ENCODE data around the gene BICC1. TPM values are rescaled to one million over a fixed set of nuclear protein-coding genes. Genes with fewer than 3 reads are reported as not detected.

Gene BICC1
- total and polyA plus RNA-seq, 12 donors: 4.5 to 25.9 (median 9.8) TPM

DNA sequence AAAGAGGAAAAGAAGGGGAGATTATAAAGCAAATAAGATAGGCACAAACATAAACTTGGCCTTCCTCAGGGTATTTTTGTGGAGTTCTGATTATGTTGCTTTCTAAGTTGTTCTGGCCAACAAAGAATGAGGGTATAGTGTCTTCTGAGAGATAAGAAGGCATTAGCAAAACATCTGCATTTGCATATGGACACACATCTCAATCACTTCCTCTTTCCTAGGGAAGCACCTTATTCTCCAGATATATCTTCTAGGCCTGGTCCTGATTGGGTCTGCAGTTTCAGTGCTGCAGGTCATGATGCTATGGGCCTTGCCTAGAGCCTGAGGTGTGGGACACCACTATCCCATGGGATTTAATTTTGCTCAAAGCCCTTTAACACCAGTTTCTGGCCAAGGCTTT is 355.0 kb downstream of the BICC1 start:
- no peaks in the 10 kb centered on the region for H3K9me3 ChIP-seq (replicated peaks in 1 of 3)
- no peaks in the 10 kb centered on the region for H3K27me3 ChIP-seq
- no peak overlapping the region for H3K27ac ChIP-seq
- intact Hi-C loops (cut with DNase I): no loop called here
- H3K36me3 ChIP-seq (replicated peaks in 1 of 2): no peaks in the 10 kb centered on the region
- no peak for DNase-seq
- H3K4me1 ChIP-seq (replicated peaks in 1 of 2): no peaks in the 10 kb centered on the region
- TF ChIP-seq, protein P1, sequence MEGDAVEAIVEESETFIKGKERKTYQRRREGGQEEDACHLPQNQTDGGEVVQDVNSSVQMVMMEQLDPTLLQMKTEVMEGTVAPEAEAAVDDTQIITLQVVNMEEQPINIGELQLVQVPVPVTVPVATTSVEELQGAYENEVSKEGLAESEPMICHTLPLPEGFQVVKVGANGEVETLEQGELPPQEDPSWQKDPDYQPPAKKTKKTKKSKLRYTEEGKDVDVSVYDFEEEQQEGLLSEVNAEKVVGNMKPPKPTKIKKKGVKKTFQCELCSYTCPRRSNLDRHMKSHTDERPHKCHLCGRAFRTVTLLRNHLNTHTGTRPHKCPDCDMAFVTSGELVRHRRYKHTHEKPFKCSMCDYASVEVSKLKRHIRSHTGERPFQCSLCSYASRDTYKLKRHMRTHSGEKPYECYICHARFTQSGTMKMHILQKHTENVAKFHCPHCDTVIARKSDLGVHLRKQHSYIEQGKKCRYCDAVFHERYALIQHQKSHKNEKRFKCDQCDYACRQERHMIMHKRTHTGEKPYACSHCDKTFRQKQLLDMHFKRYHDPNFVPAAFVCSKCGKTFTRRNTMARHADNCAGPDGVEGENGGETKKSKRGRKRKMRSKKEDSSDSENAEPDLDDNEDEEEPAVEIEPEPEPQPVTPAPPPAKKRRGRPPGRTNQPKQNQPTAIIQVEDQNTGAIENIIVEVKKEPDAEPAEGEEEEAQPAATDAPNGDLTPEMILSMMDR (IDR thresholded peaks at IDR 0.05): no peak
- no peak for TF ChIP-seq POLR2A (IDR thresholded peaks at IDR 0.05)
- H3K4me3 ChIP-seq: no peak overlapping the region

DNA sequence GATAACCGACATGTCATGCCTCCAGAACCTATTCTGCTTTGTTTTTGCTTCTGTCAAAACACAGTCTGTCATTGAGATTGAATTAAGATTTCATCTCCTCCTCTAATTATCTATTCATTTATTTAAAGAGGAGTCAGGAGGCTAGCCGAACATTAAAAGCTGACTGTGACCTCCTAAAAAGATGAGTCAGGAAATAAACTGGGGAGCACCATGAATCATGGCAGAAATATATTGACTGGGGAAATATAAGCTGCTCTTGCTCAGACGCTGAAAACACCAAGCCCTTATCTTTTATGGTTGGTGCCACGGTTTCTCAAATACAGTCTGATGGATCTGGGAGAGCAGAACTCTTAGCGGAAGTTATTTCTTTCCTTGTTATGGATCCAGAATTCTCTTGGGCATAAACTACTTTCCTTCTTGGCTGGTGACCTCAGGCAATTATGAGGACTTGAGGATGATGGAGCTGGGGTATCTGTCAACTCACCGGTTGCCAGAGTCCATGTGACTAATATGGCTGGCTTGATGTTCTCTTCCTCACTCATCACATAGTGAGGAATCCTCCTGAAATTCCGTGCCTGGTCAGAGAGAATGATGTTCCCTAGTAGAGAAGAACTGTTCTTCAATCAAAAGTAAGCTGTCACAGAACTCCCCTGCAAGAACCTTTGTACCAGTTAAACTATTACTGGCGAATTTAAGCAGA is 356.2 kb downstream of the BICC1 start:
- no peak for DNase-seq
- 64 to 69% (median 65%) methylated on average over 8 of the region's 8 CpGs for WGBS, 4 donors
- intact Hi-C loops (cut with DNase I): no loop called here
- Histone ChIP-seq H3K9me3 (replicated peaks in 1 of 3) (no peaks in the 10 kb centered on the region), H3K36me3 (replicated peaks in 1 of 2) (no peaks in the 10 kb centered on the region), H3K27me3 (no peaks in the 10 kb centered on the region), H3K27ac (no peak overlapping the region), H3K4me1 (replicated peaks in 1 of 2) (no peaks in the 10 kb centered on the region), H3K4me3 (no peak overlapping the region)
- TF ChIP-seq, protein P1 (IDR thresholded peaks at IDR 0.05): no peak
- no peak for TF ChIP-seq POLR2A (IDR thresholded peaks at IDR 0.05)

DNA sequence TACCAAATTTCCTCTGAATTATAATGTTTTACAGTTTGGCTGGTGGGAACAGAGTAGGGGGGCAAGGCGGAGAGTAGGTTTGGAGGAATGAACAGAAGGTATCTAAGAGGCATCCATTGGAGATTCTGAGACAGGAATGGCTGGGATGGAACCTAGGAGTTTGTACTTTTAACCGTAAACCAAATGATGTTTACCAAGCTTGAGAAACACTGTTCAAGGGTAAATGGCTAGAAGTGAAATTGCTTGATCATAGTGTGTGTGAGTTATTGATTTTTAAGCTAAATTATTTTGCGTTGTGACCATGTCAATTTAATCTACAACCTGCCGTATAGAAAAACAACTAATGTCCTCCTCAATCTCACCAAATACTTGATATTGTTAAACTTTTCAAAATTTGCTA is 357.4 kb downstream of the BICC1 start:
- Histone ChIP-seq H3K27me3 (no peaks in the 10 kb centered on the region), H3K4me1 (replicated peaks in 1 of 2) (no peaks in the 10 kb centered on the region), H3K9me3 (replicated peaks in 1 of 3) (no peaks in the 10 kb centered on the region), H3K4me3 (no peak overlapping the region), H3K27ac (no peak overlapping the region), H3K36me3 (replicated peaks in 1 of 2) (no peaks in the 10 kb centered on the region)
- no peak for DNase-seq
- 91 to 94% (median 93%) methylated on average over 4 of the region's 4 CpGs for WGBS, 4 donors
- intact Hi-C loops (cut with DNase I): no loop called here
- no peak for TF ChIP-seq POLR2A (IDR thresholded peaks at IDR 0.05)
- TF ChIP-seq, protein P1 (IDR thresholded peaks at IDR 0.05): no peak

DNA sequence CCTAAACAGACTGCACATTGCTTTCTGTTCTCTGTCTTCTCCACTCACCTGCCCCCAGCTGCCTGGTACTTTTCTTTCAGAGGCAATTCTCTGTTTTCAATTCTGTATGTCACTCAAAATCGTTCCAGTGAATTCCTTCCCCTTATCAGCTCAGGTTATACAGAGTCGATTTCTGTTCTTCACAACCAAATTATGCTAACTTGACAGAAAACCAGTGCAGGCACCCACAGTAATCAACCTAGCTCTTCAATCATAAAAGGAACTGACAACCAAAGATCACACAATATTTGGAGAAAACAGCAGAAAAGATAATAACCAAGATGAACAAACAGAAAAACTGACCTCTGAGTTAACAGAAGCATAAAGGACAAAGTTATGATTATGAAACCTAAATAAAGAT is 360.5 kb downstream of the BICC1 start:
- no peak for TF ChIP-seq POLR2A (IDR thresholded peaks at IDR 0.05)
- TF ChIP-seq, protein P1 (IDR thresholded peaks at IDR 0.05): no peak
- Histone ChIP-seq H3K27ac (no peak overlapping the region), H3K4me3 (no peak overlapping the region), H3K9me3 (replicated peaks in 1 of 3) (no peaks in the 10 kb centered on the region), H3K36me3 (replicated peaks in 1 of 2) (no peaks in the 10 kb centered on the region), H3K27me3 (no peaks in the 10 kb centered on the region), H3K4me1 (replicated peaks in 1 of 2) (no peaks in the 10 kb centered on the region)
- intact Hi-C loops (cut with DNase I): no loop called here
- 64 to 84% (median 67%) methylated on average over 2 of the region's 2 CpGs for WGBS, 4 donors
- DNase-seq: no peak

Other genes with a start within 250 kb of the BICC1 start
- gene IPMK, start 245.0 kb upstream of the BICC1 start, total RNA-seq: 1 to 10 TPM; 2.0 to 6.6 (median 5.3) TPM
- 1 to 10 TPM; 1.0 to 4.6 (median 1.3) TPM for gene IPMK, start 245.0 kb upstream of the BICC1 start, polyA plus RNA-seq
- gene CISD1, start 243.7 kb upstream of the BICC1 start, total RNA-seq: 100 to 1,000 TPM in 1 of 9 donors, 10 to 100 TPM in 8; 11.0 to 156 (median 41.6) TPM
- 100 to 1,000 TPM in 1 of 3 donors, 10 to 100 TPM in 2; 10.5 to 138 (median 11.6) TPM for gene CISD1, start 243.7 kb upstream of the BICC1 start, polyA plus RNA-seq
- gene UBE2D1, start 177.9 kb upstream of the BICC1 start, total RNA-seq: 10 to 100 TPM in 8 of 9 donors, 1 to 10 TPM in 1; 9.6 to 33.8 (median 20.4) TPM
- 10 to 100 TPM in 2 of 3 donors, 1 to 10 TPM in 1; 9.2 to 25.2 (median 16.5) TPM for gene UBE2D1, start 177.9 kb upstream of the BICC1 start, polyA plus RNA-seq
- 10 to 100 TPM; 16.2 to 55.7 (median 34.3) TPM for gene TFAM, start 127.5 kb upstream of the BICC1 start, total RNA-seq
- 10 to 100 TPM in 1 of 3 donors, 1 to 10 TPM in 2; 4.3 to 35.0 (median 5.8) TPM for gene TFAM, start 127.5 kb upstream of the BICC1 start, polyA plus RNA-seq